HFFc6 (cell line): Measurements from ENCODE around the gene ADAM33. TPM values are rescaled to one million over a fixed set of nuclear protein-coding genes. Genes with fewer than 3 reads are reported as not detected.

Source experiments
- DNase-seq: peaks from one replicate; pipeline ENCODE4 v3.0.0-alpha.2; 2018
- H3K27ac Mint-ChIP-seq: 2 replicates; pipeline ENCODE4 v1.8.0; 2020; ENCODE audit warnings: mild to moderate bottlenecking, mixed read lengths
- H3K27me3 Mint-ChIP-seq: 2 replicates; pipeline ENCODE4 v1.8.0; 2021; ENCODE audit warnings: mild to moderate bottlenecking, moderate library complexity, mixed read lengths; ENCODE audit not compliant: insufficient read depth
- H3K36me3 Mint-ChIP-seq: 2 replicates; pipeline ENCODE4 v1.8.0; 2021; ENCODE audit warnings: low read depth, mixed read lengths
- H3K4me1 Mint-ChIP-seq: 2 replicates; pipeline ENCODE4 v1.8.0; 2020; ENCODE audit warnings: low read depth, mixed read lengths
- H3K4me3 Mint-ChIP-seq: 2 replicates; pipeline ENCODE4 v1.8.0; 2020; ENCODE audit warnings: mild to moderate bottlenecking, moderate library complexity, mixed read lengths
- H3K9me3 Mint-ChIP-seq: 2 replicates; pipeline ENCODE4 v1.8.0; 2020; ENCODE audit warnings: mild to moderate bottlenecking, mixed read lengths
- CTCF ChIP-seq: fragments of 200-600 bp; sonication (generic); IDR thresholded peaks from 2 replicates; pipeline ENCODE4 v1.5.0; 2021; ENCODE audit warnings: antibody characterized with exemption, mild to moderate bottlenecking
- total RNA-seq, 6 experiments: library from RNA; stranded (reverse); fragmentation: NEBNext Ultra II Directional; extraction: Animal tissue kit (Norgen Biotek cat#: 25700); gene quantifications; 2 replicates in 1 of 6; 3 replicates in 5 of 6; pipeline ENCODE4 v1.2.3, GENCODE V29; 2021

The ADAM33 gene
- total RNA-seq, 6 experiments from 2014 or later, result 81.5 to 96.1 (median 87.6) TPM

- H3K9me3 Mint-ChIP-seq, result no peaks in the 10 kb centered on the region
- no peak overlapping the region for H3K4me3 Mint-ChIP-seq
Measured at GRCh38 chr20:3621111-3621510, 60.7 kb downstream of the ADAM33 start.

More at GRCh38 chr20:3621111-3621510, 60.7 kb downstream of the ADAM33 start:
- Mint-ChIP-seq H3K27ac (no peak overlapping the region), H3K27me3 (peaks cover 2% of the 10 kb centered on the region), H3K4me1 (peaks cover 14% of the 10 kb centered on the region), H3K36me3 (peaks cover 9% of the 10 kb centered on the region)
- DNase-seq, result no peak
- no peak for TF ChIP-seq CTCF

Other genes with a start within 250 kb of the ADAM33 start
- gene ATRN, start 211.0 kb downstream of the ADAM33 start, total RNA-seq, result 10 to 100 TPM; 27.5 to 33.0 (median 29.6) TPM
- gene GFRA4, start 18.6 kb downstream of the ADAM33 start, total RNA-seq, result not detected
- not detected for gene SIGLEC1, start 30.6 kb upstream of the ADAM33 start, total RNA-seq
- gene HSPA12B, start 50.7 kb upstream of the ADAM33 start, total RNA-seq, result not detected
- 100 to 1,000 TPM in 1 of 6 experiments, 10 to 100 TPM in 5; 86.0 to 105 (median 89.9) TPM for gene ADISSP, start 85.7 kb upstream of the ADAM33 start, total RNA-seq
- under 1 TPM in 5 of 6 experiments, not detected in 1; 0.19 to 0.48 (median 0.36) TPM for gene SPEF1, start 99.4 kb upstream of the ADAM33 start, total RNA-seq
- gene CENPB, start 104.7 kb upstream of the ADAM33 start, total RNA-seq, result 100 to 1,000 TPM; 109 to 128 (median 117) TPM
- gene CDC25B, start 114.3 kb upstream of the ADAM33 start, total RNA-seq, result 10 to 100 TPM; 44.9 to 92.6 (median 84.5) TPM
- gene AP5S1, start 138.5 kb upstream of the ADAM33 start, total RNA-seq, result 10 to 100 TPM; 17.7 to 21.7 (median 19.4) TPM
- 10 to 100 TPM; 38.8 to 44.8 (median 40.6) TPM for gene MAVS, start 164.8 kb upstream of the ADAM33 start, total RNA-seq
- gene PANK2, start 207.4 kb upstream of the ADAM33 start, total RNA-seq, result 10 to 100 TPM; 34.5 to 40.7 (median 38.3) TPM